H1 (cell line): ENCODE data around the gene PRTG. TPM values are rescaled to one million over a fixed set of nuclear protein-coding genes. Genes with fewer than 3 reads are reported as not detected.

Experiments used
- CTCF ChIA-PET: fragments of 300-600 bp; sonication (Branson Sonifier 250); formaldehyde crosslinking; loops from one replicate; lab custom pipeline; 2021; ENCODE audit not compliant: partially characterized antibody; lab: Charles Lee
- POLR2A ChIA-PET: fragments of 300-600 bp; sonication (Branson Sonifier 250); formaldehyde crosslinking; loops from one replicate; lab custom pipeline; 2021; ENCODE audit warnings: inconsistent platforms; ENCODE audit not compliant: partially characterized antibody; lab: Charles Lee
- DNase-seq, 2 experiments: peaks; one replicate each; pipeline versions ENCODE4 v3.0.0 to v3.0.0-alpha.2; 2010 to 2022; ENCODE audit warnings: low spot score in 2 of 2, low read depth in 1 of 2, mixed read lengths in 1 of 2
- FAIRE-seq: peaks from 2 replicates; lab custom pipeline; 2011; peaks lifted over from hg19 to GRCh38; lab: Jason Lieb, UNC
- H2AFZ ChIP-seq: 2 replicates; pipeline ENCODE4 v1.8.1; 2012; ENCODE audit warnings: low read length, inconsistent platforms
- H2AK5ac ChIP-seq: 2 replicates; pipeline ENCODE4 v1.6.1; 2013; ENCODE audit warnings: low read depth, low read length
- H2BK120ac ChIP-seq: replicated peaks from 2 replicates; pipeline ENCODE3; 2013; ENCODE audit warnings: low read depth, low read length, inconsistent platforms
- H2BK12ac ChIP-seq: 2 replicates; pipeline ENCODE4 v1.6.1; 2013; ENCODE audit warnings: low read depth, low read length
- H2BK15ac ChIP-seq: 2 replicates; pipeline ENCODE4 v1.6.1; 2013; ENCODE audit warnings: low read length
- H2BK20ac ChIP-seq: 2 replicates; pipeline ENCODE4 v1.6.1; 2013; ENCODE audit warnings: low read length
- H2BK5ac ChIP-seq: 2 replicates; pipeline ENCODE4 v1.6.1; 2013; ENCODE audit warnings: low read depth, low read length
- H3K14ac ChIP-seq: 2 replicates; pipeline ENCODE4 v1.6.1; 2013; ENCODE audit warnings: inconsistent platforms; ENCODE audit not compliant: insufficient read length
- H3K18ac ChIP-seq: 2 replicates; pipeline ENCODE4 v1.6.1; 2013; ENCODE audit warnings: low read length; ENCODE audit errors: extremely low read depth
- H3K23ac ChIP-seq: 2 replicates; pipeline ENCODE4 v1.6.1; 2013; ENCODE audit warnings: inconsistent platforms; ENCODE audit not compliant: insufficient read length
- H3K23me2 ChIP-seq: 2 replicates; pipeline ENCODE4 v1.6.1; 2013; ENCODE audit warnings: low read depth, low read length
- H3K27ac ChIP-seq: 2 replicates; pipeline ENCODE4 v1.6.1; 2011; ENCODE audit warnings: low read depth, low read length, inconsistent platforms
- H3K27me3 ChIP-seq, 4 experiments: replicated peaks in 1 of 4; 1 replicate in 1 of 4; 2 replicates in 3 of 4; pipeline versions ENCODE4 v1.6.1 to v1.8.1; 2011 to 2013; ENCODE audit warnings: low read length in 3 of 4, mild to moderate bottlenecking in 3 of 4, inconsistent platforms in 2 of 4, mixed read lengths in 2 of 4, moderate library complexity in 1 of 4; ENCODE audit not compliant: control insufficient read depth in 3 of 4, insufficient read depth in 3 of 4; ENCODE audit errors: extremely low read depth in 1 of 4
- H3K36me3 ChIP-seq, 4 experiments: 2 replicates each; pipeline versions ENCODE4 v1.6.1 to v1.8.1; 2011 to 2013; ENCODE audit warnings: mild to moderate bottlenecking in 4 of 4, low read length in 3 of 4, moderate library complexity in 2 of 4, control low read depth in 1 of 4, inconsistent platforms in 1 of 4; ENCODE audit not compliant: insufficient read depth in 4 of 4, control insufficient read depth in 2 of 4
- H3K4ac ChIP-seq: replicated peaks from 2 replicates; pipeline ENCODE3; 2013; ENCODE audit warnings: low read length, low read depth, mixed read lengths, inconsistent platforms; ENCODE audit not compliant: insufficient read length
- H3K4me1 ChIP-seq, 4 experiments: replicated peaks in 1 of 4; 1 replicate in 1 of 4; 2 replicates in 3 of 4; pipeline versions ENCODE4 v1.6.1 to v1.8.1; 2011 to 2013; ENCODE audit warnings: low read length in 3 of 4, inconsistent platforms in 2 of 4, mixed read lengths in 1 of 4; ENCODE audit not compliant: insufficient read depth in 4 of 4, control insufficient read depth in 3 of 4
- H3K4me2 ChIP-seq, 2 experiments: 2 replicates each; pipeline versions ENCODE4 v1.6.1 to v1.8.1; 2011 to 2013; ENCODE audit warnings: low read depth in 2 of 2, low read length in 2 of 2, control low read depth in 1 of 2, inconsistent platforms in 1 of 2, mild to moderate bottlenecking in 1 of 2; ENCODE audit not compliant: insufficient read depth in 1 of 2
- H3K4me3 ChIP-seq, 4 experiments: fragments of 200-600, 300-600 bp in 1 of 4; sonication (generic), shearing (Covaris generic), sonication (Bioruptor Twin) in 1 of 4; 2 replicates each; pipeline versions ENCODE4 v1.5.1 to v1.8.1; 2011 to 2016; ENCODE audit warnings: low read length in 4 of 4, low read depth in 3 of 4, control low read depth in 2 of 4, inconsistent platforms in 2 of 4, mild to moderate bottlenecking in 2 of 4, mixed read lengths in 1 of 4, moderate library complexity in 1 of 4; ENCODE audit not compliant: insufficient read depth in 2 of 4; ENCODE audit errors: extremely low read depth in 1 of 4
- H3K56ac ChIP-seq: replicated peaks from 2 replicates; pipeline ENCODE3; 2013; ENCODE audit warnings: low read depth, mild to moderate bottlenecking, mixed read lengths, low read length, inconsistent platforms; ENCODE audit not compliant: insufficient read length
- H3K79me1 ChIP-seq: 2 replicates; pipeline ENCODE4 v1.6.1; 2013; ENCODE audit warnings: low read depth, low read length, control low read depth
- H3K79me2 ChIP-seq, 2 experiments: 2 replicates each; pipeline versions ENCODE4 v1.6.1 to v1.8.1; 2012 to 2013; ENCODE audit warnings: low read length in 2 of 2, mild to moderate bottlenecking in 2 of 2, inconsistent platforms in 1 of 2; ENCODE audit not compliant: insufficient read depth in 2 of 2, control insufficient read depth in 1 of 2
- H3K9ac ChIP-seq, 4 experiments: replicated peaks in 1 of 4; 1 replicate in 1 of 4; 2 replicates in 3 of 4; pipeline versions ENCODE4 v1.6.1 to v1.8.1; 2011 to 2013; ENCODE audit warnings: low read depth in 3 of 4, low read length in 3 of 4, control low read depth in 2 of 4, mild to moderate bottlenecking in 2 of 4, moderate library complexity in 2 of 4, inconsistent platforms in 1 of 4; ENCODE audit errors: extremely low read depth in 1 of 4
- H3K9me3 ChIP-seq, 2 experiments: 2 replicates each; pipeline versions ENCODE4 v1.6.1 to v1.8.1; 2012 to 2013; ENCODE audit warnings: mild to moderate bottlenecking in 2 of 2, moderate library complexity in 2 of 2, control low read depth in 1 of 2, inconsistent platforms in 1 of 2, low read depth in 1 of 2, low read length in 1 of 2, mixed read lengths in 1 of 2; ENCODE audit not compliant: insufficient read depth in 2 of 2
- H4K20me1 ChIP-seq, 2 experiments: replicated peaks in 1 of 2; 2 replicates each; pipeline versions ENCODE3 to v1.8.1; 2011 to 2013; ENCODE audit warnings: inconsistent platforms in 2 of 2, low read length in 2 of 2, mild to moderate bottlenecking in 1 of 2; ENCODE audit not compliant: insufficient read depth in 2 of 2, control insufficient read depth in 1 of 2
- H4K5ac ChIP-seq: 2 replicates; pipeline ENCODE4 v1.6.1; 2013; ENCODE audit warnings: low read length, low read depth, mixed read lengths, inconsistent platforms; ENCODE audit not compliant: insufficient read length
- H4K8ac ChIP-seq: 2 replicates; pipeline ENCODE4 v1.8.0; 2013; ENCODE audit warnings: mild to moderate bottlenecking, moderate library complexity, low read length, inconsistent platforms; ENCODE audit not compliant: insufficient read depth; ENCODE audit errors: extremely low read depth
- H4K91ac ChIP-seq: replicated peaks from 2 replicates; pipeline ENCODE3; 2013; ENCODE audit warnings: low read length, mixed read lengths, inconsistent platforms; ENCODE audit not compliant: insufficient read length
- HDAC6 ChIP-seq: IDR thresholded peaks from one replicate; pipeline ENCODE4 v1.7.1; 2012; ENCODE audit warnings: low read depth, mild to moderate bottlenecking, inconsistent platforms, low read length, moderate library complexity
- RAD21 ChIP-seq, 2 experiments: IDR thresholded peaks in 1 of 2; conservative IDR thresholded peaks in 1 of 2; 2 replicates each; pipeline ENCODE4 v1.6.1; 2011; ENCODE audit warnings: low read depth in 2 of 2, low read length in 2 of 2, improper control_type of control experiment in 1 of 2, inconsistent platforms in 1 of 2, mild to moderate bottlenecking in 1 of 2, moderate library complexity in 1 of 2
- TCF12 ChIP-seq: IDR thresholded peaks from 2 replicates; pipeline ENCODE4 v1.6.1; 2011; ENCODE audit warnings: low read depth, mild to moderate bottlenecking, low read length
- WGBS, 2 experiments: shearing (Covaris generic) in 1 of 2; methylation state at CpG; one replicate each; pipeline versions ENCODE4 v1.1.6 to v1.1.7; 2013 to 2015; ENCODE audit warnings: low lambda C conversion rate in 2 of 2, mixed read lengths in 2 of 2, inconsistent platforms in 1 of 2, low coverage in 1 of 2, missing lambda C conversion rate in 1 of 2; ENCODE audit not compliant: insufficient replicate concordance in 2 of 2, insufficient coverage in 1 of 2, insufficient read length in 1 of 2; ENCODE audit errors: extremely low coverage in 1 of 2, missing lambda C conversion rate in 1 of 2; 5-methylcytosine and 5-hydroxymethylcytosine counted together
- polyA plus RNA-seq, 7 experiments: library from polyadenylated mRNA; depleted of rRNA in 3 of 7; stranded (reverse) in 5 of 7; unstranded in 2 of 7; fragments of >200 nt in 5 of 7; fragments of 200-250 nt in 2 of 7; gene quantifications; 1 replicate in 5 of 7; 2 replicates in 1 of 7; 4 replicates in 1 of 7; pipeline versions ENCODE4 v1.2.1 to v1.2.3, GENCODE V29; 2011 to 2013; ENCODE audit warnings: missing spikeins in 2 of 7, mixed read lengths in 2 of 7
- total RNA-seq: library from RNA; stranded (reverse); fragmentation: NEBNext Ultra II Directional; extraction: Animal tissue kit (Norgen Biotek cat#: 25700); gene quantifications from 2 replicates; pipeline ENCODE4 v1.2.1, GENCODE V29; 2021
- TF ChIP-seq, protein P1 (sequence below): IDR thresholded peaks from 2 replicates; pipeline ENCODE4 v1.6.1; 2012; ENCODE audit warnings: low read length, inconsistent platforms
- TF ChIP-seq, protein P2 (sequence below), 3 experiments: IDR thresholded peaks; 1 replicate in 2 of 3; 2 replicates in 1 of 3; pipeline versions ENCODE4 v1.5.1 to v1.6.1; 2011; ENCODE audit warnings: low read length in 3 of 3, mild to moderate bottlenecking in 3 of 3, inconsistent platforms in 2 of 3, low read depth in 1 of 3, moderate library complexity in 1 of 3; ENCODE audit not compliant: insufficient read depth in 1 of 3; ENCODE audit errors: control extremely low read depth in 1 of 3

The PRTG gene
- total and polyA plus RNA-seq, 2 of the 8 experiments (the other 6 are each of a cell fraction or from before 2014, with no cell fraction given), result 3.1 to 3.2 TPM

DNA sequence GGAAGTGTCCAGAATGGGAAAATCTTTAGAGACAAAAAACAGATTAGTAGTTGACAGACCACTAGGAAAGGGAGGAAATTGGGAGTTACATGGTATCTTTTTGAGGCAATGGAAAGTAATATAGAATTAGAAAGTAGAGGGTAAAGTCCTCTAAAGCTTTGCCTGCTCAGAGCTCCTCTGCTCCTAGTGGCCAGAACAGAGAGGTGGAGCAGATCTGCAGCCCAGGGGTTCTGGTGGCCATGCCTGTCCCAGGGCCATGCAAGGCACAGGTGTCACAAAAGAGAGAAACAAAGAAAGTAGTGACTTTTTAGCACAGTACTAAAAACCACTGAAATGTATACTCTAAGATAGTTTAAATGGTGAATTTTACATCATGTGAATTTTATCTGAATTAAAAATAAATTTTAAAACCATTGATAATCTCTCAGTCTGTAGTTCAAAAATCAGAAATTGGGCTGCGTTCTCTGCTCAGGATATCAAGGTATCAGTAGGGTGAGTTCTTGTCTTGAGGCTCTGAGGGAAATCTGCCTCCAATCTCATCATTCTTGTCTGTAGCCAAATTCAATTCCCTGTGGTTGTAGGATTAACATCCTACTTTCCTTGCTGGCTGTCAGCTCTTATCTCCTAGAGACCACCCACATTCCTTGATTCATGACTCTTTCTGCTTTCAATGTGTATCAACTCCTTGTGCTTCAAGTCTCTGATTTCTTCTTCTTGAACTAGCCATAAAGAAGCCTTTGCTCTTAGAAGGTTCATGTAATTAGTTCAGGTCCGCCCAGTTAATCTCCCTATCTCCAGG is 178.4 kb downstream of the PRTG start:
- Histone ChIP-seq H4K91ac (no peak overlapping the region), H3K4me2 (no peak overlapping the region), H4K20me1 (no peaks in the 10 kb centered on the region), H3K56ac (no peak overlapping the region), H3K27ac (no peak overlapping the region), H2AK5ac (no peak overlapping the region), H2AFZ (no peak overlapping the region), H4K5ac (no peak overlapping the region), H3K79me2 (no peaks in the 10 kb centered on the region), H3K14ac (no peak overlapping the region), H3K4ac (no peak overlapping the region), H3K9me3 (no peaks in the 10 kb centered on the region), H3K36me3 (no peaks in the 10 kb centered on the region), H3K18ac (no peak overlapping the region), H2BK15ac (no peak overlapping the region), H3K4me3 (no peak overlapping the region), H2BK20ac (no peak overlapping the region), H2BK5ac (no peak overlapping the region), H3K4me1 (no peaks in the 10 kb centered on the region), H2BK120ac (no peak overlapping the region), H3K9ac (no peak overlapping the region), H3K23me2 (peaks cover 1% of the 10 kb centered on the region; the same call in 1 of the 2 replicates), H3K23ac (no peak overlapping the region), H4K8ac (no peak overlapping the region), H3K79me1 (no peaks in the 10 kb centered on the region), H3K27me3 (no peaks in the 10 kb centered on the region), H2BK12ac (no peak overlapping the region)
- POLR2A ChIA-PET, result no interaction called here
- CTCF ChIA-PET, result interaction anchor here (1.0 to 1.7 kb wide), 3 partner anchors 11 to 48 kb away, joined by 4 to 6 read pairs (median 4); no protein-coding TSS in a partner anchor
- 95% methylated on average over 2 of the region's 2 CpGs; no CpG with 5 or more reads in 1 of the 2 experiments for WGBS, 2 experiments
- no peak for FAIRE-seq
- DNase-seq, result no peak
- no peak for TF ChIP-seq HDAC6
- TF ChIP-seq, protein P1, sequence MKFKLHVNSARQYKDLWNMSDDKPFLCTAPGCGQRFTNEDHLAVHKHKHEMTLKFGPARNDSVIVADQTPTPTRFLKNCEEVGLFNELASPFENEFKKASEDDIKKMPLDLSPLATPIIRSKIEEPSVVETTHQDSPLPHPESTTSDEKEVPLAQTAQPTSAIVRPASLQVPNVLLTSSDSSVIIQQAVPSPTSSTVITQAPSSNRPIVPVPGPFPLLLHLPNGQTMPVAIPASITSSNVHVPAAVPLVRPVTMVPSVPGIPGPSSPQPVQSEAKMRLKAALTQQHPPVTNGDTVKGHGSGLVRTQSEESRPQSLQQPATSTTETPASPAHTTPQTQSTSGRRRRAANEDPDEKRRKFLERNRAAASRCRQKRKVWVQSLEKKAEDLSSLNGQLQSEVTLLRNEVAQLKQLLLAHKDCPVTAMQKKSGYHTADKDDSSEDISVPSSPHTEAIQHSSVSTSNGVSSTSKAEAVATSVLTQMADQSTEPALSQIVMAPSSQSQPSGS, result no peak
- TF ChIP-seq, protein P2, sequence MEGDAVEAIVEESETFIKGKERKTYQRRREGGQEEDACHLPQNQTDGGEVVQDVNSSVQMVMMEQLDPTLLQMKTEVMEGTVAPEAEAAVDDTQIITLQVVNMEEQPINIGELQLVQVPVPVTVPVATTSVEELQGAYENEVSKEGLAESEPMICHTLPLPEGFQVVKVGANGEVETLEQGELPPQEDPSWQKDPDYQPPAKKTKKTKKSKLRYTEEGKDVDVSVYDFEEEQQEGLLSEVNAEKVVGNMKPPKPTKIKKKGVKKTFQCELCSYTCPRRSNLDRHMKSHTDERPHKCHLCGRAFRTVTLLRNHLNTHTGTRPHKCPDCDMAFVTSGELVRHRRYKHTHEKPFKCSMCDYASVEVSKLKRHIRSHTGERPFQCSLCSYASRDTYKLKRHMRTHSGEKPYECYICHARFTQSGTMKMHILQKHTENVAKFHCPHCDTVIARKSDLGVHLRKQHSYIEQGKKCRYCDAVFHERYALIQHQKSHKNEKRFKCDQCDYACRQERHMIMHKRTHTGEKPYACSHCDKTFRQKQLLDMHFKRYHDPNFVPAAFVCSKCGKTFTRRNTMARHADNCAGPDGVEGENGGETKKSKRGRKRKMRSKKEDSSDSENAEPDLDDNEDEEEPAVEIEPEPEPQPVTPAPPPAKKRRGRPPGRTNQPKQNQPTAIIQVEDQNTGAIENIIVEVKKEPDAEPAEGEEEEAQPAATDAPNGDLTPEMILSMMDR (IDR thresholded peaks at IDR 0.05; ENCODE audit: control extremely low read depth in 1 of 3, insufficient read depth in 1 of 3, low read depth in 1 of 3, low read length in 3 of 3), result peak; percentile 22 to 53 (median 40); a peak in 3 of 4 replicates
- TF ChIP-seq TCF12, result no peak
- peak in 1 of 2 experiments; percentile 23; a peak in 1 of 4 replicates for TF ChIP-seq RAD21 (IDR thresholded peaks at IDR 0.05 in 1 of 2, conservative IDR thresholded peaks at IDR 0.05 in 1 of 2; ENCODE audit: low read depth in 2 of 2, low read length in 2 of 2)
